CD4-positive, alpha-beta T cell (primary cell): ENCODE data around the gene C4orf50. TPM values are rescaled to one million over a fixed set of nuclear protein-coding genes. Genes with fewer than 3 reads are reported as not detected.

ENCODE experiments used
- ATAC-seq: fragments of 200-7000 bp; cut with Tn5 transposase; one replicate; pipeline ENCODE4 v1.10.0; 2022; ENCODE audit warnings: mild to moderate bottlenecking; ENCODE audit not compliant: poor library complexity
- CTCF ChIA-PET: fragments of 350-600 bp; sonication (Branson Sonifier 250); formaldehyde crosslinking; loops from one replicate; lab custom pipeline; 2021; ENCODE audit warnings: antibody characterized with exemption, inconsistent platforms; lab: Charles Lee
- POLR2A ChIA-PET: fragments of 350-600 bp; sonication (Branson Sonifier 250); formaldehyde crosslinking; loops from one replicate; lab custom pipeline; 2021; ENCODE audit warnings: antibody characterized with exemption, inconsistent platforms; lab: Charles Lee
- DNase-seq, 14 experiments: peaks; one replicate each; pipeline ENCODE4 v3.0.0-alpha.2; 2013 to 2020; ENCODE audit warnings: mixed read lengths in 2 of 14
- H3K27ac ChIP-seq, 2 donors: one replicate each; pipeline versions ENCODE4 v1.5.1 to v1.7.0; 2013; ENCODE audit warnings: low read length in 2 of 2, low read depth in 1 of 2, mild to moderate bottlenecking in 1 of 2
- H3K27me3 ChIP-seq, 2 experiments: 1 replicate in 1 of 2; 2 replicates in 1 of 2; pipeline versions ENCODE4 v1.6.1 to v1.7.0; 2013; ENCODE audit warnings: low read length in 2 of 2, control low read depth in 1 of 2, mild to moderate bottlenecking in 1 of 2, moderate library complexity in 1 of 2; ENCODE audit not compliant: insufficient read depth in 2 of 2, control insufficient read depth in 1 of 2
- H3K36me3 ChIP-seq: one replicate; pipeline ENCODE4 v1.6.1; 2013; ENCODE audit warnings: low read length, control low read depth; ENCODE audit not compliant: insufficient read depth
- H3K4me1 ChIP-seq: one replicate; pipeline ENCODE4 v1.6.1; 2013; ENCODE audit warnings: low read length, control low read depth; ENCODE audit not compliant: insufficient read depth
- H3K4me3 ChIP-seq: one replicate; pipeline ENCODE4 v1.5.1; 2013; ENCODE audit warnings: mild to moderate bottlenecking, low read length, moderate library complexity
- H3K9me3 ChIP-seq, 2 experiments: 1 replicate in 1 of 2; 2 replicates in 1 of 2; pipeline versions ENCODE4 v1.6.1 to v1.7.0; 2013; ENCODE audit warnings: low read length in 2 of 2, mild to moderate bottlenecking in 2 of 2, control low read depth in 1 of 2, moderate library complexity in 1 of 2; ENCODE audit not compliant: control insufficient read depth in 1 of 2, insufficient read depth in 1 of 2
- H3K27ac Mint-ChIP-seq: one replicate; pipeline ENCODE4 v1.8.0; 2020; ENCODE audit warnings: mixed read lengths
- H3K27me3 Mint-ChIP-seq: one replicate; pipeline ENCODE4 v1.8.0; 2021; ENCODE audit warnings: mixed read lengths
- H3K36me3 Mint-ChIP-seq: one replicate; pipeline ENCODE4 v1.8.0; 2021; ENCODE audit warnings: low read depth, mixed read lengths
- H3K4me1 Mint-ChIP-seq: one replicate; pipeline ENCODE4 v1.8.0; 2021; ENCODE audit warnings: low read depth, mixed read lengths
- H3K4me3 Mint-ChIP-seq: one replicate; pipeline ENCODE4 v1.8.0; 2020; ENCODE audit warnings: mild to moderate bottlenecking, mixed read lengths
- H3K9me3 Mint-ChIP-seq: one replicate; pipeline ENCODE4 v1.8.0; 2020; ENCODE audit warnings: mixed read lengths
- CTCF ChIP-seq: fragments of 200-600 bp; IDR thresholded peaks from one replicate; pipeline ENCODE4 v1.8.0; 2022; ENCODE audit warnings: antibody characterized with exemption, mild to moderate bottlenecking
- intact Hi-C, 2 experiments: fragments of 100-400 bp; cut with DNase I in 1 of 2; cut with micrococcal nuclease in 1 of 2; formaldehyde crosslinking; loops; one replicate each; pipeline versions ENCODE4 v1.15.1 to v1.9.0; 2023 to 2025; cut with DNase I, micrococcal nuclease
- polyA plus RNA-seq, 2 donors: library from polyadenylated mRNA; unstranded; fragments of 120-200 nt; gene quantifications; one replicate each; pipeline ENCODE4 v1.2.1, GENCODE V29; 2013
- total RNA-seq, 174 experiments: library from RNA in 2 of 174; stranded (reverse) in 2 of 174; gene quantifications; one replicate each; pipeline ENCODE4 v1.2.3 and lab custom pipeline; 2021 to 2026

The C4orf50 gene
- total RNA-seq: under 1 TPM; 0.16 to 0.20 TPM
- polyA plus RNA-seq (2013, experiment 1 of 2): 0.51 TPM
- polyA plus RNA-seq (2013, experiment 2 of 2): 0.41 TPM
- 0 to 4.1 (median 0.82) reads per million in 172 experiments for total RNA-seq (lab: John Stamatoyannopoulos, UW)

DNA sequence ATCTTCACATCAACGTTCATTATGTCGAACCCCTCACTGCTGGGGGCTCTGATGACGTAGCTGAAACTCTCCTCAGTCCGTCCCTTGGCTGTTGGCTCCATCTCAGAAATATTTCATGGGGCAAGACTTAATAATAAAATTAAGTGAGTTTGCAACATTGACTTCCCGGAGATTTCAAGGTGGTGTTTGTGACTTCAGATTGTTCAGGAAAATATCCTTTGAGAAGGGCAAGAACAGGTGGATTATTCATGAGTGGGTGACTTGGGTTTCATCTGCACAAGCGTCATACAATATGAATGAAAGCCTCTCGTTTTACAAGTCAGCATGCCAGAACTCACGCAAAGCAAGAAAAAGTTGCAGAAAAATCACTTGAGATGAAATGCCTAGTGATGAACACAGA is at the start of gene C4orf50:
TSS of gene C4orf50 (minus strand) at position 101 of the 400 bp plus-strand sequence.
- no peaks in the 10 kb centered on the region for H3K9me3 Mint-ChIP-seq
- CTCF ChIA-PET: no interaction called here
- no peaks in the 10 kb centered on the region for H3K4me1 Mint-ChIP-seq

GRCh38 chr4:6065934-6066590 is 47.8 kb upstream of the C4orf50 start:
- TF ChIP-seq CTCF: no peak
- CTCF ChIA-PET: no interaction called here
- peaks cover 0 to 23% of the 10 kb centered on the region in 2 experiments for H3K9me3 ChIP-seq
- Mint-ChIP-seq H3K27ac (no peak overlapping the region), H3K4me3 (no peak overlapping the region), H3K27me3 (peaks cover 14% of the 10 kb centered on the region), H3K4me1 (no peaks in the 10 kb centered on the region), H3K9me3 (no peaks in the 10 kb centered on the region), H3K36me3 (no peaks in the 10 kb centered on the region)
- no peak for ATAC-seq
- intact Hi-C loops: no loop called here
- POLR2A ChIA-PET: no interaction called here
- H3K4me1 ChIP-seq: no peaks in the 10 kb centered on the region
- H3K4me3 ChIP-seq: no peak overlapping the region
- DNase-seq: no peak
- H3K27me3 ChIP-seq: no peaks in the 10 kb centered on the region
- H3K27ac ChIP-seq: no peak overlapping the region
- H3K36me3 ChIP-seq: peaks cover 3% of the 10 kb centered on the region

More for the DNA sequence above, at the start of gene C4orf50:
- POLR2A ChIA-PET: no interaction called here
- Histone ChIP-seq H3K36me3 (no peaks in the 10 kb centered on the region), H3K9me3 (peaks cover 0 to 8% of the 10 kb centered on the region in 2 experiments), H3K27me3 (no peaks in the 10 kb centered on the region), H3K27ac (no peak within 1 kb of the TSS), H3K4me1 (no peaks in the 10 kb centered on the region), H3K4me3 (no peak within 1 kb of the TSS)
- no peak for TF ChIP-seq CTCF
- DNase-seq (no peak), ATAC-seq (no peak)
- peaks cover 12% of the 10 kb centered on the region for H3K27me3 Mint-ChIP-seq
- H3K36me3 Mint-ChIP-seq: no peaks in the 10 kb centered on the region
- H3K27ac Mint-ChIP-seq: no peak within 1 kb of the TSS
- no peak within 1 kb of the TSS for H3K4me3 Mint-ChIP-seq
- intact Hi-C loops: no loop called here

- H3K4me1 Mint-ChIP-seq: no peaks in the 10 kb centered on the region
- no peaks in the 10 kb centered on the region for H3K9me3 Mint-ChIP-seq
- no peaks in the 10 kb centered on the region for H3K36me3 Mint-ChIP-seq
- no peak overlapping the region for H3K27ac Mint-ChIP-seq
- no peak for TF ChIP-seq CTCF
- Histone ChIP-seq H3K27ac (no peak overlapping the region), H3K4me3 (no peak overlapping the region), H3K36me3 (peaks cover 8% of the 10 kb centered on the region), H3K4me1 (no peaks in the 10 kb centered on the region), H3K9me3 (peaks cover 5 to 29% of the 10 kb centered on the region in 2 experiments), H3K27me3 (no peaks in the 10 kb centered on the region)
- ChIA-PET CTCF (no interaction called here), POLR2A (no interaction called here)
- DNase-seq: no peak
- ATAC-seq: no peak
- no peak overlapping the region for H3K4me3 Mint-ChIP-seq
- peaks cover 11% of the 10 kb centered on the region for H3K27me3 Mint-ChIP-seq
- intact Hi-C loops: no loop called here
These were observed 46.9 kb upstream of the C4orf50 start for GRCh38 chr4:6065166-6065565.
